22Rv1 (cell line): ENCODE data around the gene TENT4A.

Experiments used
- H3K27ac ChIP-seq: fragments of 450-650 bp; 2 replicates; pipeline ENCODE4 v1.5.1; 2017
- ZFX ChIP-seq: fragments of 450-650 bp; IDR thresholded peaks from 2 replicates; pipeline ENCODE4 v1.6.1; 2017; ENCODE audit warnings: antibody characterized with exemption, borderline replicate concordance
- TF ChIP-seq, protein P1 (sequence below): fragments of 450-650 bp; IDR thresholded peaks from 2 replicates; pipeline ENCODE4 v1.5.1; 2017; ENCODE audit warnings: mild to moderate bottlenecking

TENT4A gene

DNA sequence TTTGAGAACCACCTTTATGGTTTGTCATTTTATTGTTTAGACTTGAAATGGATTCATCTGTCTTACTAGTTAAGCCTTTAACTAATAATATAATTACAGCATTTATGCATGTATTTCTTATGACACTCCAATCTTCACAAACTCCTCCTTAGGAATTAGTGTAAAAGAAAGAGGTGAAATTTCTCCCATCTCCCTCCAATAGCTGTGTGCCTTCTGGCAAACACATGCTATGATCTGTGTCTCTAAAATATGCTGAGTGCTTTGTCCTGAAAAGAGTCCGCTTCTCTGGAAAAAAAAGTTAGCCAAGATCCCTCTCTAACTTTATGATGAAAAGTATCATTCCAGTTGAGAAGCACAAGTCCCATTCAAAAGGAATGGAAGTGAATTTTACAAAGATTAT, 13.9 kb upstream of the TENT4A start:
- no peak overlapping the region for H3K27ac ChIP-seq
- TF ChIP-seq, protein P1, sequence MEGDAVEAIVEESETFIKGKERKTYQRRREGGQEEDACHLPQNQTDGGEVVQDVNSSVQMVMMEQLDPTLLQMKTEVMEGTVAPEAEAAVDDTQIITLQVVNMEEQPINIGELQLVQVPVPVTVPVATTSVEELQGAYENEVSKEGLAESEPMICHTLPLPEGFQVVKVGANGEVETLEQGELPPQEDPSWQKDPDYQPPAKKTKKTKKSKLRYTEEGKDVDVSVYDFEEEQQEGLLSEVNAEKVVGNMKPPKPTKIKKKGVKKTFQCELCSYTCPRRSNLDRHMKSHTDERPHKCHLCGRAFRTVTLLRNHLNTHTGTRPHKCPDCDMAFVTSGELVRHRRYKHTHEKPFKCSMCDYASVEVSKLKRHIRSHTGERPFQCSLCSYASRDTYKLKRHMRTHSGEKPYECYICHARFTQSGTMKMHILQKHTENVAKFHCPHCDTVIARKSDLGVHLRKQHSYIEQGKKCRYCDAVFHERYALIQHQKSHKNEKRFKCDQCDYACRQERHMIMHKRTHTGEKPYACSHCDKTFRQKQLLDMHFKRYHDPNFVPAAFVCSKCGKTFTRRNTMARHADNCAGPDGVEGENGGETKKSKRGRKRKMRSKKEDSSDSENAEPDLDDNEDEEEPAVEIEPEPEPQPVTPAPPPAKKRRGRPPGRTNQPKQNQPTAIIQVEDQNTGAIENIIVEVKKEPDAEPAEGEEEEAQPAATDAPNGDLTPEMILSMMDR = no peak
- TF ChIP-seq ZFX = no peak

DNA sequence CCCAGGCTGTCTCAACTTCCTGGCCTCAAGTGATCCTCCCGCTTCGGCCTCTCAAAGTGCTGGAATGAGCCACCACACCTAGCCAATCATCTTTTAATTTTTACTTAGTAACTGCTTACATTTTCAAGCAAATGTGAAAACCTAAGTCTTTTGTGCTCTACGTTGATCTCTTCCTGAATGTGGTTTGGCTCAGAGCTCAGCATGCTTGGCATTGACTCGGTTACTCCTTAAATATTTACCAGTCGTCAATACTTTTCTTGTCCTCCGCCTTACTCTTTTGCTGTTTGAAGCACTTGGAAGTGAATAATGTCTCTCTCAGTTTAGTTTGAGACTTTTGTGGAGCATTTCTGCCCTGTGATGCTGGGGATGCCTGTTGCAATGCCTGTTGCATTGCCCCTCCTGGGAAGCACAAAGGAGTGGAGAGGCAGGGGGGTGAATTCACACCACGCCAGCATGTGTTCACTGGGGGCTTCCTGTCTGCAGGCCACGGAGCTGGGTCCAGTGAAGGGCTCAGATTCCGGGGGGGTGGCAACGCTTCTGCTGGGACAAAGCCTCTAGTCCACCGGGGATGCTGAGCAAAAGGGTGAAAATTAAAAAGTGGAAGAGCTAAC, 13.1 kb upstream of the TENT4A start:
- TF ChIP-seq ZFX = no peak
- TF ChIP-seq, protein P1 = no peak
- H3K27ac ChIP-seq = no peak overlapping the region

- H3K27ac ChIP-seq = no peak overlapping the region
- TF ChIP-seq ZFX = no peak
- TF ChIP-seq, protein P1 = no peak
These were observed 12.4 kb upstream of the TENT4A start for GRCh38 chr5:6700685-6701355.

GRCh38 chr5:6701491-6701890, 11.7 kb upstream of the TENT4A start:
- TF ChIP-seq, protein P1 = no peak
- no peak overlapping the region for H3K27ac ChIP-seq

- H3K27ac ChIP-seq = no peak overlapping the region
- TF ChIP-seq, protein P1 = no peak
- no peak for TF ChIP-seq ZFX
These were observed 10.6 kb upstream of the TENT4A start for GRCh38 chr5:6702633-6703032.

DNA sequence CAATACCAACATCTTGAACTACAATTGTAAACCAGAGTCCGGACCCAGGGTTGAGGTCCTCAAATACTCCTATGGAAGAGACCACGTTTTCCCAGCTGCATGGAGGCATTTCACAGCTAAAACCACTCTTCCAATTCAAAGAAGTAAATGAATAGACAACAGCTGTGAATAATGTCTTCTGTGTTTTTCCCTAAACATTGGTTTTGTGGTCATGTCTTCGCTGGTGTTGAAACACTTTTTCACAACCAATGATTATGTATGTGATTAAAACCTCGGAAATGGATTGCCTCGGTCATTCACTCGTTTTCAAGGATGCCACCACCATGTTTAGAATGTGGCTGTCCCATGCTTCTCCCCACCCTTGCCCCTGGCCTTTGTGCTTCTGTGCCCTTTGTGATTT, 9.4 kb upstream of the TENT4A start:
- TF ChIP-seq, protein P1 = no peak
- TF ChIP-seq ZFX = no peak

DNA sequence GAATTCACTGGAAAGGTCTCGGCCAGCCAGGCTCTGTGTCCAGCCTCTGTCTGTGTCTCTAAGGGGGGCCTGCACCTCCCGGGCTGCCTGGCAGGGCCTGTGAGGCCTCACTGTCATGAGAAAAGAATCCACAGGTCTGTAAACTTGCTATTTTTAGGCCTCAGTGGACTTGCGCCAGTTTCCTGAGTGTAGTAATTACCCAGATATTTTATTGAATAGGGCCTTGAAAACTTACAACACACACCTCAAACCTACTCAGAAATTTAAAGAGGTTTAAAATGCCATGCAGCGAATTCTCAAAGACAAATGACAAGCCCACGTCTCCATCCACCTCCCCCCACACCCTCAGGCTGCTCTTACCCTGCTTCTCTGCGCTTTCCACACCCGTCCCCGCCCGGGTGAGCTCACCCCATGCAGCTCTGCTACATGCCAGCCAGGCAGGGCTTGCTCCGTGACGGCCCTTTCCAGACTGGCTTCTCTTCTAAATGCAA, 8.8 kb upstream of the TENT4A start:
- TF ChIP-seq, protein P1 = no peak
- no peak for TF ChIP-seq ZFX
- H3K27ac ChIP-seq = no peak overlapping the region

More for the DNA sequence above, 9.4 kb upstream of the TENT4A start:
- H3K27ac ChIP-seq = no peak overlapping the region
